IMR-90 (cell line): Measurements from ENCODE around the gene PAFAH1B2.

ENCODE experiments used
- POLR2A ChIP-seq: IDR thresholded peaks from 2 replicates; pipeline ENCODE4 v1.6.1; 2012; ENCODE audit warnings: mild to moderate bottlenecking, low read depth, low read length
- TF ChIP-seq, protein P1 (sequence below): conservative IDR thresholded peaks from 2 replicates; pipeline ENCODE4 v1.5.1; 2012; ENCODE audit warnings: mild to moderate bottlenecking, low read depth, low read length, improper control_type of control experiment
- TF ChIP-seq, protein P2 (sequence below): fragments of 150-350 bp; IDR thresholded peaks from 2 replicates; pipeline ENCODE4 v1.6.1; 2017; ENCODE audit warnings: mild to moderate bottlenecking, antibody characterized with exemption, low read length, low read depth

DNA sequence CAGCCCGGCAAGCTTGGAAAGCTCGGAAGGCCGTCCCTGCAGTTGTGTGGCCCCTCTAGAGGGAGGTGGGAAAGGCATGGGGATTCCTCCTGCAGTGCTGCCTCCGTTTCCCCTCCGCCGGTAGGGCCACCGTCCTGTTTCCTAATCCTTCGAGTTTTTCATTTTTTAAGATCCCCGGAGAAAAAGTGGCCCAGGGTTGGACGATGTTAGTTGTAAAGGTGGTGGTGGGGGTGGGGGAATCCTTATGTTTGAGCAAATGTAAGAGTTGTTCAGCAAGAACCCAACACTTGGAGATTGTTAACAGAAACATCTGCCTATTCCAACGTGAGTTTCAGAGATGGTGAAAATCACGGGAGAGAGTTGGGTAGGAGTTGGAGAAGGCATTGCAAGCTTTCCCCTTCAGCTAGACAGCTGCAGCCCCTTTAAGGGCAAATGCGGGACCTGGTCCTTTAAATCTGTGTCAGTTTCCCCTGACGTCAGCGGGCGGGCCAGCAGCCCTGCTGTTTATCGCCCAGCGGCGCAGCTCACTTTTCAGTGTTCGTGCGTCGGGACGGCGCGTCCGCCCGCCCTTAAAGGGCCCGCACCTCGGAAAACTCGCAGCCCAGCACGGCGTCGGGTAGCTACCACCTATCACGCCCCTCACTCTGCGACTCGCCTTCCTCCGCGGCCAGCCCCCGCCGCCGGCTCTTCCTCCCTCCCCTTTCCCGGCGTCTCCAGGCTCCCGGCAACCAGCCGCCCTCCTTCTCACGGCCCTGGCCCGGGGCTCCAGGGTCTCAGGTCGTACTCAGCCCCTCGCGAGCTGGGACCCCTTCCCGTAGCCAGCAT, 34.3 kb downstream of the PAFAH1B2 start, which contains the start of gene SIDT2:
- TF ChIP-seq, protein P1, sequence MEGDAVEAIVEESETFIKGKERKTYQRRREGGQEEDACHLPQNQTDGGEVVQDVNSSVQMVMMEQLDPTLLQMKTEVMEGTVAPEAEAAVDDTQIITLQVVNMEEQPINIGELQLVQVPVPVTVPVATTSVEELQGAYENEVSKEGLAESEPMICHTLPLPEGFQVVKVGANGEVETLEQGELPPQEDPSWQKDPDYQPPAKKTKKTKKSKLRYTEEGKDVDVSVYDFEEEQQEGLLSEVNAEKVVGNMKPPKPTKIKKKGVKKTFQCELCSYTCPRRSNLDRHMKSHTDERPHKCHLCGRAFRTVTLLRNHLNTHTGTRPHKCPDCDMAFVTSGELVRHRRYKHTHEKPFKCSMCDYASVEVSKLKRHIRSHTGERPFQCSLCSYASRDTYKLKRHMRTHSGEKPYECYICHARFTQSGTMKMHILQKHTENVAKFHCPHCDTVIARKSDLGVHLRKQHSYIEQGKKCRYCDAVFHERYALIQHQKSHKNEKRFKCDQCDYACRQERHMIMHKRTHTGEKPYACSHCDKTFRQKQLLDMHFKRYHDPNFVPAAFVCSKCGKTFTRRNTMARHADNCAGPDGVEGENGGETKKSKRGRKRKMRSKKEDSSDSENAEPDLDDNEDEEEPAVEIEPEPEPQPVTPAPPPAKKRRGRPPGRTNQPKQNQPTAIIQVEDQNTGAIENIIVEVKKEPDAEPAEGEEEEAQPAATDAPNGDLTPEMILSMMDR, result no peak
- TF ChIP-seq, protein P2, sequence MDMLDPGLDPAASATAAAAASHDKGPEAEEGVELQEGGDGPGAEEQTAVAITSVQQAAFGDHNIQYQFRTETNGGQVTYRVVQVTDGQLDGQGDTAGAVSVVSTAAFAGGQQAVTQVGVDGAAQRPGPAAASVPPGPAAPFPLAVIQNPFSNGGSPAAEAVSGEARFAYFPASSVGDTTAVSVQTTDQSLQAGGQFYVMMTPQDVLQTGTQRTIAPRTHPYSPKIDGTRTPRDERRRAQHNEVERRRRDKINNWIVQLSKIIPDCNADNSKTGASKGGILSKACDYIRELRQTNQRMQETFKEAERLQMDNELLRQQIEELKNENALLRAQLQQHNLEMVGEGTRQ, result no peak
- TF ChIP-seq POLR2A, result peak; percentile 83
